ENCODE results near the gene DOCK9. TPM values are rescaled to one million over a fixed set of nuclear protein-coding genes. Genes with fewer than 3 reads are reported as not detected.

The DOCK9 gene
- total and polyA plus RNA-seq, 2 experiments from 2014 or later: 8.5 to 57.7 TPM

DNA sequence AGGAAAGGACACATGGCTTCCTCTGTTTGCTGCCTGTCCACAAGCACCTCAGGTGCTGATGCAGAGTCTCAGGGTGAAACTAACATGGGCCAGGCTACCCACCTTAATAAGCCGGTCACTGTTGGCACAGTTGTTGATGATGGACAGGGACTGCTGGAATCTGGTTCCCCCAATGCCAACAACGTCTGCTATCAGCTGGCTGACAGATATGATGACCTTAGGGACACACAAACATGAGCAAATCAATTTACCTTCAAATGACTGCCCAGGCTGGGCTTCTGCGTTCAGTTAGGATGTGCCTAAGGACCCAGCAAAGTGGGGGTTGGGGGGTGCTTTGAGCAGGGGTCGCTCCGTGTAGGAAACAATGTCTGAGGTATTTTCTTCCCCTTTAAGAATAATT is 148.3 kb downstream of the DOCK9 start:
- Mint-ChIP-seq H3K4me3 (no peak overlapping the region), H3K36me3 (ENCODE audit: low read depth) (peaks cover 2% of the 10 kb centered on the region; the same call in 2 of the 3 replicates), H3K9me3 (no peaks in the 10 kb centered on the region), H3K4me1 (peaks cover 36% of the 10 kb centered on the region), H3K27me3 (ENCODE audit: insufficient read depth, low read depth, poor library complexity) (no peaks in the 10 kb centered on the region), H3K27ac (no peak overlapping the region)
- Histone ChIP-seq H3K9me2 (ENCODE audit: insufficient read depth) (peaks cover 6% of the 10 kb centered on the region), H3K79me2 (replicated peaks; ENCODE audit: insufficient read depth) (no peaks in the 10 kb centered on the region), H3K4me2 (no peak overlapping the region), H3K27me3 (ENCODE audit: insufficient read depth) (no peaks in the 10 kb centered on the region), H2AFZ (no peak overlapping the region), H3K4me3 (no peak overlapping the region), H3K27ac (ENCODE audit: low read depth) (no peak overlapping the region), H3K36me3 (ENCODE audit: insufficient read depth) (no peaks in the 10 kb centered on the region), H3F3A (replicated peaks; ENCODE audit: low read depth) (no peaks in the 10 kb centered on the region), H3K4me1 (ENCODE audit: insufficient read depth) (peaks cover 30% of the 10 kb centered on the region), H4K20me1 (replicated peaks; ENCODE audit: insufficient read depth) (no peaks in the 10 kb centered on the region)
- TF ChIP-seq, protein P1, sequence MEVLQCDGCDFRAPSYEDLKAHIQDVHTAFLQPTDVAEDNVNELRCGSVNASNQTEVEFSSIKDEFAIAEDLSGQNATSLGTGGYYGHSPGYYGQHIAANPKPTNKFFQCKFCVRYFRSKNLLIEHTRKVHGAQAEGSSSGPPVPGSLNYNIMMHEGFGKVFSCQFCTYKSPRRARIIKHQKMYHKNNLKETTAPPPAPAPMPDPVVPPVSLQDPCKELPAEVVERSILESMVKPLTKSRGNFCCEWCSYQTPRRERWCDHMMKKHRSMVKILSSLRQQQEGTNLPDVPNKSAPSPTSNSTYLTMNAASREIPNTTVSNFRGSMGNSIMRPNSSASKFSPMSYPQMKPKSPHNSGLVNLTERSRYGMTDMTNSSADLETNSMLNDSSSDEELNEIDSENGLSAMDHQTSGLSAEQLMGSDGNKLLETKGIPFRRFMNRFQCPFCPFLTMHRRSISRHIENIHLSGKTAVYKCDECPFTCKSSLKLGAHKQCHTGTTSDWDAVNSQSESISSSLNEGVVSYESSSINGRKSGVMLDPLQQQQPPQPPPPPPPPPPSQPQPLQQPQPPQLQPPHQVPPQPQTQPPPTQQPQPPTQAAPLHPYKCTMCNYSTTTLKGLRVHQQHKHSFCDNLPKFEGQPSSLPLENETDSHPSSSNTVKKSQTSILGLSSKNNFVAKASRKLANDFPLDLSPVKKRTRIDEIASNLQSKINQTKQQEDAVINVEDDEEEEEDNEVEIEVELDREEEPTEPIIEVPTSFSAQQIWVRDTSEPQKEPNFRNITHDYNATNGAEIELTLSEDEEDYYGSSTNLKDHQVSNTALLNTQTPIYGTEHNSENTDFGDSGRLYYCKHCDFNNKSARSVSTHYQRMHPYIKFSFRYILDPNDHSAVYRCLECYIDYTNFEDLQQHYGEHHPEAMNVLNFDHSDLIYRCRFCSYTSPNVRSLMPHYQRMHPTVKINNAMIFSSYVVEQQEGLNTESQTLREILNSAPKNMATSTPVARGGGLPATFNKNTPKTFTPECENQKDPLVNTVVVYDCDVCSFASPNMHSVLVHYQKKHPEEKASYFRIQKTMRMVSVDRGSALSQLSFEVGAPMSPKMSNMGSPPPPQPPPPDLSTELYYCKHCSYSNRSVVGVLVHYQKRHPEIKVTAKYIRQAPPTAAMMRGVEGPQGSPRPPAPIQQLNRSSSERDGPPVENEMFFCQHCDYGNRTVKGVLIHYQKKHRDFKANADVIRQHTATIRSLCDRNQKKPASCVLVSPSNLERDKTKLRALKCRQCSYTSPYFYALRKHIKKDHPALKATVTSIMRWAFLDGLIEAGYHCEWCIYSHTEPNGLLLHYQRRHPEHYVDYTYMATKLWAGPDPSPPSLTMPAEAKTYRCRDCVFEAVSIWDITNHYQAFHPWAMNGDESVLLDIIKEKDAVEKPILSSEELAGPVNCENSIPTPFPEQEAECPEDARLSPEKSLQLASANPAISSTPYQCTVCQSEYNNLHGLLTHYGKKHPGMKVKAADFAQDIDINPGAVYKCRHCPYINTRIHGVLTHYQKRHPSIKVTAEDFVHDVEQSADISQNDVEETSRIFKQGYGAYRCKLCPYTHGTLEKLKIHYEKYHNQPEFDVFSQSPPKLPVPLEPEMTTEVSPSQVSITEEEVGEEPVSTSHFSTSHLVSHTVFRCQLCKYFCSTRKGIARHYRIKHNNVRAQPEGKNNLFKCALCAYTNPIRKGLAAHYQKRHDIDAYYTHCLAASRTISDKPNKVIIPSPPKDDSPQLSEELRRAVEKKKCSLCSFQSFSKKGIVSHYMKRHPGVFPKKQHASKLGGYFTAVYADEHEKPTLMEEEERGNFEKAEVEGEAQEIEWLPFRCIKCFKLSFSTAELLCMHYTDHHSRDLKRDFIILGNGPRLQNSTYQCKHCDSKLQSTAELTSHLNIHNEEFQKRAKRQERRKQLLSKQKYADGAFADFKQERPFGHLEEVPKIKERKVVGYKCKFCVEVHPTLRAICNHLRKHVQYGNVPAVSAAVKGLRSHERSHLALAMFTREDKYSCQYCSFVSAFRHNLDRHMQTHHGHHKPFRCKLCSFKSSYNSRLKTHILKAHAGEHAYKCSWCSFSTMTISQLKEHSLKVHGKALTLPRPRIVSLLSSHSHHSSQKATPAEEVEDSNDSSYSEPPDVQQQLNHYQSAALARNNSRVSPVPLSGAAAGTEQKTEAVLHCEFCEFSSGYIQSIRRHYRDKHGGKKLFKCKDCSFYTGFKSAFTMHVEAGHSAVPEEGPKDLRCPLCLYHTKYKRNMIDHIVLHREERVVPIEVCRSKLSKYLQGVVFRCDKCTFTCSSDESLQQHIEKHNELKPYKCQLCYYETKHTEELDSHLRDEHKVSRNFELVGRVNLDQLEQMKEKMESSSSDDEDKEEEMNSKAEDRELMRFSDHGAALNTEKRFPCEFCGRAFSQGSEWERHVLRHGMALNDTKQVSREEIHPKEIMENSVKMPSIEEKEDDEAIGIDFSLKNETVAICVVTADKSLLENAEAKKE (CRISPR knock-in tag; IDR thresholded peaks at IDR 0.05): no peak
- TF ChIP-seq JUNB (IDR thresholded peaks at IDR 0.05; ENCODE audit: unreplicated experiment): no peak
- no peak for TF ChIP-seq POLR2AphosphoS5 (IDR thresholded peaks at IDR 0.05; ENCODE audit: low read depth)
- no peak for TF ChIP-seq ZNF331 (CRISPR knock-in tag; IDR thresholded peaks at IDR 0.05; ENCODE audit: low read depth)
- TF ChIP-seq ETS1 (IDR thresholded peaks at IDR 0.05): no peak
- TF ChIP-seq CREB1 (CRISPR knock-in tag; IDR thresholded peaks at IDR 0.05; ENCODE audit: low read depth): no peak
- no peak for TF ChIP-seq EZH2phosphoT487 (IDR thresholded peaks at IDR 0.05; ENCODE audit: unreplicated experiment)
- no peak for TF ChIP-seq ZNF114 (CRISPR knock-in tag; IDR thresholded peaks at IDR 0.05)
- no peak for TF ChIP-seq STAT1 (IDR thresholded peaks at IDR 0.05; ENCODE audit: unreplicated experiment)
- TF ChIP-seq NANOG (IDR thresholded peaks at IDR 0.05; ENCODE audit: borderline replicate concordance): no peak
- TF ChIP-seq REST (IDR thresholded peaks at IDR 0.05; ENCODE audit: unreplicated experiment): no peak
- TF ChIP-seq EZH2 (IDR thresholded peaks at IDR 0.05; ENCODE audit: low read depth, unreplicated experiment): no peak
- TF ChIP-seq, protein P2, sequence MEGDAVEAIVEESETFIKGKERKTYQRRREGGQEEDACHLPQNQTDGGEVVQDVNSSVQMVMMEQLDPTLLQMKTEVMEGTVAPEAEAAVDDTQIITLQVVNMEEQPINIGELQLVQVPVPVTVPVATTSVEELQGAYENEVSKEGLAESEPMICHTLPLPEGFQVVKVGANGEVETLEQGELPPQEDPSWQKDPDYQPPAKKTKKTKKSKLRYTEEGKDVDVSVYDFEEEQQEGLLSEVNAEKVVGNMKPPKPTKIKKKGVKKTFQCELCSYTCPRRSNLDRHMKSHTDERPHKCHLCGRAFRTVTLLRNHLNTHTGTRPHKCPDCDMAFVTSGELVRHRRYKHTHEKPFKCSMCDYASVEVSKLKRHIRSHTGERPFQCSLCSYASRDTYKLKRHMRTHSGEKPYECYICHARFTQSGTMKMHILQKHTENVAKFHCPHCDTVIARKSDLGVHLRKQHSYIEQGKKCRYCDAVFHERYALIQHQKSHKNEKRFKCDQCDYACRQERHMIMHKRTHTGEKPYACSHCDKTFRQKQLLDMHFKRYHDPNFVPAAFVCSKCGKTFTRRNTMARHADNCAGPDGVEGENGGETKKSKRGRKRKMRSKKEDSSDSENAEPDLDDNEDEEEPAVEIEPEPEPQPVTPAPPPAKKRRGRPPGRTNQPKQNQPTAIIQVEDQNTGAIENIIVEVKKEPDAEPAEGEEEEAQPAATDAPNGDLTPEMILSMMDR (conservative IDR thresholded peaks at IDR 0.05; ENCODE audit: low read depth in 2 of 2): no peak
- ATAC-seq: no peak
- no peak for DNase-seq (ENCODE audit: low spot score)
